Brain microvascular endothelial cell (primary cell): ENCODE results near the gene ESRRB.

Experiments
- DNase-seq: peaks from one replicate; pipeline ENCODE4 v3.0.0-alpha.2; 2020
- H3K27ac ChIP-seq: fragments of 250-450 bp; sonication (Bioruptor Pico); 2 replicates; pipeline ENCODE4 v1.5.1; 2020; ENCODE audit warnings: mild to moderate bottlenecking, moderate library complexity
- H3K27me3 ChIP-seq: fragments of 250-450 bp; sonication (Bioruptor Pico); replicated peaks from 2 replicates; pipeline ENCODE4 v1.5.1; 2020; ENCODE audit warnings: mild to moderate bottlenecking
- H3K36me3 ChIP-seq: fragments of 250-450 bp; sonication (Bioruptor Pico); replicated peaks from 2 replicates; pipeline ENCODE4 v1.5.1; 2020; ENCODE audit warnings: mild to moderate bottlenecking
- H3K4me3 ChIP-seq: 2 replicates; pipeline ENCODE4 v1.5.1; 2011; ENCODE audit warnings: low read depth, mild to moderate bottlenecking, control low read depth, low read length, moderate library complexity
- in situ Hi-C: cut with HindIII; loops from 2 replicates; pipeline ENCODE4 v1.10.0; 2017; ENCODE audit warnings: low sequenced_read_pairs, low pct_ligation_motif_present
- TF ChIP-seq, protein P1 (sequence below): IDR thresholded peaks from 2 replicates; pipeline ENCODE4 v1.5.1; 2011; ENCODE audit warnings: low read depth, mild to moderate bottlenecking, moderate library complexity, low read length, control low read depth, inconsistent platforms; ENCODE audit errors: missing control alignments

ESRRB gene

GRCh38 chr14:76484355-76484754 is 108.4 kb downstream of the ESRRB start:
- DNase-seq: no peak
- Histone ChIP-seq H3K27me3 (no peaks in the 10 kb centered on the region), H3K27ac (no peak overlapping the region), H3K4me3 (no peak overlapping the region), H3K36me3 (no peaks in the 10 kb centered on the region)
- in situ Hi-C loops: no loop called here
- TF ChIP-seq, protein P1, sequence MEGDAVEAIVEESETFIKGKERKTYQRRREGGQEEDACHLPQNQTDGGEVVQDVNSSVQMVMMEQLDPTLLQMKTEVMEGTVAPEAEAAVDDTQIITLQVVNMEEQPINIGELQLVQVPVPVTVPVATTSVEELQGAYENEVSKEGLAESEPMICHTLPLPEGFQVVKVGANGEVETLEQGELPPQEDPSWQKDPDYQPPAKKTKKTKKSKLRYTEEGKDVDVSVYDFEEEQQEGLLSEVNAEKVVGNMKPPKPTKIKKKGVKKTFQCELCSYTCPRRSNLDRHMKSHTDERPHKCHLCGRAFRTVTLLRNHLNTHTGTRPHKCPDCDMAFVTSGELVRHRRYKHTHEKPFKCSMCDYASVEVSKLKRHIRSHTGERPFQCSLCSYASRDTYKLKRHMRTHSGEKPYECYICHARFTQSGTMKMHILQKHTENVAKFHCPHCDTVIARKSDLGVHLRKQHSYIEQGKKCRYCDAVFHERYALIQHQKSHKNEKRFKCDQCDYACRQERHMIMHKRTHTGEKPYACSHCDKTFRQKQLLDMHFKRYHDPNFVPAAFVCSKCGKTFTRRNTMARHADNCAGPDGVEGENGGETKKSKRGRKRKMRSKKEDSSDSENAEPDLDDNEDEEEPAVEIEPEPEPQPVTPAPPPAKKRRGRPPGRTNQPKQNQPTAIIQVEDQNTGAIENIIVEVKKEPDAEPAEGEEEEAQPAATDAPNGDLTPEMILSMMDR: no peak

GRCh38 chr14:76486251-76486743 is 110.4 kb downstream of the ESRRB start:
- Histone ChIP-seq H3K27me3 (no peaks in the 10 kb centered on the region), H3K27ac (no peak overlapping the region), H3K36me3 (no peaks in the 10 kb centered on the region), H3K4me3 (no peak overlapping the region)
- TF ChIP-seq, protein P1: no peak
- no peak for DNase-seq
- in situ Hi-C loops: no loop called here

- no peak for DNase-seq
- TF ChIP-seq, protein P1: no peak
- H3K27ac ChIP-seq: no peak overlapping the region
- no peaks in the 10 kb centered on the region for H3K27me3 ChIP-seq
- no peak overlapping the region for H3K4me3 ChIP-seq
- in situ Hi-C loops: no loop called here
- no peaks in the 10 kb centered on the region for H3K36me3 ChIP-seq
These were observed 112.6 kb downstream of the ESRRB start for GRCh38 chr14:76488551-76488950.

DNA sequence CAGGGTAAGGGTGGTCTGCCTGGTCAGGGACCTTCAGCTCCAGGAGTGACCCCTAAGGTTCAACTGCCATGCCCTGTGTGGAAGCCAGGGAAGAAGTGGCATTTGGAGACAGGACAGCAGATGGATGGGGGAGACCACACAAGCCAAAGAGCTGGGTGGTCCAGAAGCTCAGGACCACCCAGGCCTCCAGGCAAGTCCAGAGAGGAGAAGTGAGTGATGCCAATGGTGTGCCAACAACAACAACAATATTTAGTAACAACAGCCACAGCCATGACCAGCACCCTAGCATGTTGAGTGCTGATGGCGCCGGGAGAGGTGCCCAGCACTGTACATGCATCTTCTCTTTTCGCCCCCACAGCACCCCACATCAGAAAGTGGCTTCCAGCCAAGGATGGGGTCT is 113.7 kb downstream of the ESRRB start:
- no peaks in the 10 kb centered on the region for H3K27me3 ChIP-seq
- TF ChIP-seq, protein P1: no peak
- no peak for DNase-seq

DNA sequence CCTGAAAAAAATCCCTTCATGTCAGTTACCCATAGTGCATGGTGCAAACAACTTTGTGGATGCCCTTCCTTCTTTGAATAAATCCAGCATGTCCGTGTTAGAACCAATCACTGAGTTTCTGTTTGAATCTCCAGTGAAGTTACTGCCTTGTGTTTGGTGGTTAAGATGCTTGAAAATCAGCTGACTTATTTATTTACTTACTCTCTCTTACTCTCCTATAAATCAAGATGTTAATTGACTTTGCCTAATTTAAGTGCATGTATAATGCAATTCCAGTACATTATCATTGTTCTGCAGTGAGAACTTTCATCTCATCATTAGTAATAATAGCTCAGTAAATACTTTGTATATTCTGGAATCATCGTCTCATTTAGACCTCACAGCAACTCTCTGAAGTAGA is 114.2 kb downstream of the ESRRB start:
- H3K27me3 ChIP-seq: no peaks in the 10 kb centered on the region
- TF ChIP-seq, protein P1: no peak
- H3K4me3 ChIP-seq: no peak overlapping the region
- no peaks in the 10 kb centered on the region for H3K36me3 ChIP-seq
- in situ Hi-C loops: no loop called here
- no peak for DNase-seq
- no peak overlapping the region for H3K27ac ChIP-seq

More for the DNA sequence above, 113.7 kb downstream of the ESRRB start:
- H3K4me3 ChIP-seq: no peak overlapping the region
- H3K36me3 ChIP-seq: no peaks in the 10 kb centered on the region
- no peak overlapping the region for H3K27ac ChIP-seq
- in situ Hi-C loops: no loop called here

DNA sequence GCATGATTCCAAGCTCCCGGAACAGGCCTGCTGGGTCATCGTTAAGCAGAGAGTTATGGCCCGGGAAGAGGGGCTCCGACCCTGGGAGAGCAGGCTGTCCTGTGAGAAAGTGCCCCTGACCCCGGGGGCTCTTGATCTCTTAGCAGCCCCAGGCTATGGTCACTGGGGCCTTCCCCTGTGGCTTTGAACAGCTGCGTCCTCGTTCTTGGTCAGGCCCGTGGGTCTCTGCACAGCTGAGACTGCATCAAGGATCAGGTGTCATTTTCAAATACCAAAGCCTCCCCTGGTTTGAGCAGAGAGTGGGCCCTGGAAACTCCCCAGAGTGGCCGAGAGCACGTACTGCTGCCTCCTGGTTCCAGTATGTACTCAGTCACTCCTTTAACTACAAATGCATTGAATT is 114.8 kb downstream of the ESRRB start:
- in situ Hi-C loops: no loop called here

More for the DNA sequence above, 114.8 kb downstream of the ESRRB start:
- H3K4me3 ChIP-seq: no peak overlapping the region
- TF ChIP-seq, protein P1: no peak
- no peaks in the 10 kb centered on the region for H3K36me3 ChIP-seq
- no peaks in the 10 kb centered on the region for H3K27me3 ChIP-seq
- DNase-seq: no peak
- H3K27ac ChIP-seq: no peak overlapping the region
